Measurements from ENCODE around the gene IRAK1.

The IRAK1 gene

GRCh38 chrX:154024271-154024670 is 4.6 kb upstream of the IRAK1 start:
- DNase-seq: no peak
- in situ Hi-C loops (cut with HindIII; ENCODE audit: low pct_ligation_motif_present, low pct_unique_long_range_greater_than_20kb, low sequenced_read_pairs): no loop called here

- DNase-seq: no peak
- in situ Hi-C loops (cut with HindIII; ENCODE audit: low pct_ligation_motif_present, low pct_unique_long_range_greater_than_20kb, low sequenced_read_pairs): no loop called here
Measured at GRCh38 chrX:154023276-154024000, 3.7 kb upstream of the IRAK1 start.

- DNase-seq: no peak
- in situ Hi-C loops (cut with HindIII; ENCODE audit: low pct_ligation_motif_present, low pct_unique_long_range_greater_than_20kb, low sequenced_read_pairs): no loop called here
Measured at GRCh38 chrX:154022108-154022507, 2.4 kb upstream of the IRAK1 start.

- in situ Hi-C loops (cut with HindIII; ENCODE audit: low pct_ligation_motif_present, low pct_unique_long_range_greater_than_20kb, low sequenced_read_pairs): no loop called here
Measured at GRCh38 chrX:154021131-154021611, 1.5 kb upstream of the IRAK1 start.

GRCh38 chrX:154020536-154021115 is 924 bp upstream of the IRAK1 start:
- no peak for DNase-seq

More at GRCh38 chrX:154021131-154021611, 1.5 kb upstream of the IRAK1 start:
- DNase-seq: peak; percentile 32

GRCh38 chrX:154019061-154019621 is 561 bp downstream of the IRAK1 start:
- DNase-seq: no peak
- in situ Hi-C loops (cut with HindIII; ENCODE audit: low pct_ligation_motif_present, low pct_unique_long_range_greater_than_20kb, low sequenced_read_pairs): no loop called here

More at GRCh38 chrX:154020536-154021115, 924 bp upstream of the IRAK1 start:
- in situ Hi-C loops (cut with HindIII; ENCODE audit: low pct_ligation_motif_present, low pct_unique_long_range_greater_than_20kb, low sequenced_read_pairs): no loop called here

GRCh38 chrX:154018518-154019060 is 1.1 kb downstream of the IRAK1 start:
- DNase-seq: no peak
- in situ Hi-C loops (cut with HindIII; ENCODE audit: low pct_ligation_motif_present, low pct_unique_long_range_greater_than_20kb, low sequenced_read_pairs): no loop called here

GRCh38 chrX:154017766-154018517 is 1.8 kb downstream of the IRAK1 start:
- no peak for DNase-seq
- in situ Hi-C loops (cut with HindIII; ENCODE audit: low pct_ligation_motif_present, low pct_unique_long_range_greater_than_20kb, low sequenced_read_pairs): no loop called here

GRCh38 chrX:154016366-154017076 is 3.2 kb downstream of the IRAK1 start:
- DNase-seq: no peak
- in situ Hi-C loops (cut with HindIII; ENCODE audit: low pct_ligation_motif_present, low pct_unique_long_range_greater_than_20kb, low sequenced_read_pairs): no loop called here

- no peak for DNase-seq
- in situ Hi-C loops (cut with HindIII; ENCODE audit: low pct_ligation_motif_present, low pct_unique_long_range_greater_than_20kb, low sequenced_read_pairs): no loop called here
Measured at GRCh38 chrX:154015581-154016264, 4.0 kb downstream of the IRAK1 start.

- DNase-seq: no peak
- in situ Hi-C loops (cut with HindIII; ENCODE audit: low pct_ligation_motif_present, low pct_unique_long_range_greater_than_20kb, low sequenced_read_pairs): no loop called here
Measured at GRCh38 chrX:154014429-154015380, 5.0 kb downstream of the IRAK1 start.

- DNase-seq: peak; percentile 19
- in situ Hi-C loops (cut with HindIII; ENCODE audit: low pct_ligation_motif_present, low pct_unique_long_range_greater_than_20kb, low sequenced_read_pairs): no loop called here
Measured at GRCh38 chrX:154013614-154014360, 5.9 kb downstream of the IRAK1 start.

GRCh38 chrX:154013001-154013421 is 6.7 kb downstream of the IRAK1 start:
- in situ Hi-C loops (cut with HindIII; ENCODE audit: low pct_ligation_motif_present, low pct_unique_long_range_greater_than_20kb, low sequenced_read_pairs): no loop called here
- no peak for DNase-seq

GRCh38 chrX:154012336-154012991 is 7.2 kb downstream of the IRAK1 start:
- in situ Hi-C loops (cut with HindIII; ENCODE audit: low pct_ligation_motif_present, low pct_unique_long_range_greater_than_20kb, low sequenced_read_pairs): no loop called here

GRCh38 chrX:154011376-154012335 is 8.0 kb downstream of the IRAK1 start:
- DNase-seq: no peak
- in situ Hi-C loops (cut with HindIII; ENCODE audit: low pct_ligation_motif_present, low pct_unique_long_range_greater_than_20kb, low sequenced_read_pairs): no loop called here

More at GRCh38 chrX:154012336-154012991, 7.2 kb downstream of the IRAK1 start:
- no peak for DNase-seq
